ENCODE results near the gene TMA7B. TPM values are rescaled to one million over a fixed set of nuclear protein-coding genes. Genes with fewer than 3 reads are reported as not detected.

TMA7B gene
- total RNA-seq, 1 donor from 2014 or later = not detected

DNA sequence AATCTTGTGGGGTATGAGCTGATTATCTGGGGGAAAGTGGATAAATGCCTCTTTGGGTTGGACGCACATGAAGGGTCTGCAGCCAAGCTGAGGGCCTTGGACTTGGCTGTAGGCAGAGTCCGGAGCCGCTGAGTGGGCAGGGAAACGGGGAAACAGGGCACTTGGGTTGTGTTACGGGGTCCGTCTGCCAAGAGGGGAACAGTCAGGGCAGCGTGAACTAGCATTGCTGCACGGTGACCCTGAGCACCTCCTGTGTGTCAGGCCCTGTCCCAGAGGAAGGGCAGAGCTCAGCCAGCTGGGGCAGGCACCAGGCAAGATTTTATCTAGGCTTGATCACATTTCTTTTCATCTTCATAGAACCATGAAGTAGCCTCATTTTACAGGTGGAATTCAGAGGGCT lies 46.4 kb downstream of the TMA7B start:
- FAIRE-seq (no peak), DNase-seq (ENCODE audit: low read depth) (no peak)
- no peaks in the 10 kb centered on the region for H3K27me3 ChIP-seq (ENCODE audit: control insufficient read depth, insufficient read depth, low read length)
- H3K36me3 ChIP-seq (ENCODE audit: control insufficient read depth, insufficient read depth, low read length) = peaks cover 10% of the 10 kb centered on the region
- TF ChIP-seq, protein P1, sequence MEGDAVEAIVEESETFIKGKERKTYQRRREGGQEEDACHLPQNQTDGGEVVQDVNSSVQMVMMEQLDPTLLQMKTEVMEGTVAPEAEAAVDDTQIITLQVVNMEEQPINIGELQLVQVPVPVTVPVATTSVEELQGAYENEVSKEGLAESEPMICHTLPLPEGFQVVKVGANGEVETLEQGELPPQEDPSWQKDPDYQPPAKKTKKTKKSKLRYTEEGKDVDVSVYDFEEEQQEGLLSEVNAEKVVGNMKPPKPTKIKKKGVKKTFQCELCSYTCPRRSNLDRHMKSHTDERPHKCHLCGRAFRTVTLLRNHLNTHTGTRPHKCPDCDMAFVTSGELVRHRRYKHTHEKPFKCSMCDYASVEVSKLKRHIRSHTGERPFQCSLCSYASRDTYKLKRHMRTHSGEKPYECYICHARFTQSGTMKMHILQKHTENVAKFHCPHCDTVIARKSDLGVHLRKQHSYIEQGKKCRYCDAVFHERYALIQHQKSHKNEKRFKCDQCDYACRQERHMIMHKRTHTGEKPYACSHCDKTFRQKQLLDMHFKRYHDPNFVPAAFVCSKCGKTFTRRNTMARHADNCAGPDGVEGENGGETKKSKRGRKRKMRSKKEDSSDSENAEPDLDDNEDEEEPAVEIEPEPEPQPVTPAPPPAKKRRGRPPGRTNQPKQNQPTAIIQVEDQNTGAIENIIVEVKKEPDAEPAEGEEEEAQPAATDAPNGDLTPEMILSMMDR (IDR thresholded peaks at IDR 0.05; ENCODE audit: insufficient read depth, low read length, severe bottlenecking) = no peak
- no peak overlapping the region for H3K4me3 ChIP-seq (ENCODE audit: low read depth, low read length)

DNA sequence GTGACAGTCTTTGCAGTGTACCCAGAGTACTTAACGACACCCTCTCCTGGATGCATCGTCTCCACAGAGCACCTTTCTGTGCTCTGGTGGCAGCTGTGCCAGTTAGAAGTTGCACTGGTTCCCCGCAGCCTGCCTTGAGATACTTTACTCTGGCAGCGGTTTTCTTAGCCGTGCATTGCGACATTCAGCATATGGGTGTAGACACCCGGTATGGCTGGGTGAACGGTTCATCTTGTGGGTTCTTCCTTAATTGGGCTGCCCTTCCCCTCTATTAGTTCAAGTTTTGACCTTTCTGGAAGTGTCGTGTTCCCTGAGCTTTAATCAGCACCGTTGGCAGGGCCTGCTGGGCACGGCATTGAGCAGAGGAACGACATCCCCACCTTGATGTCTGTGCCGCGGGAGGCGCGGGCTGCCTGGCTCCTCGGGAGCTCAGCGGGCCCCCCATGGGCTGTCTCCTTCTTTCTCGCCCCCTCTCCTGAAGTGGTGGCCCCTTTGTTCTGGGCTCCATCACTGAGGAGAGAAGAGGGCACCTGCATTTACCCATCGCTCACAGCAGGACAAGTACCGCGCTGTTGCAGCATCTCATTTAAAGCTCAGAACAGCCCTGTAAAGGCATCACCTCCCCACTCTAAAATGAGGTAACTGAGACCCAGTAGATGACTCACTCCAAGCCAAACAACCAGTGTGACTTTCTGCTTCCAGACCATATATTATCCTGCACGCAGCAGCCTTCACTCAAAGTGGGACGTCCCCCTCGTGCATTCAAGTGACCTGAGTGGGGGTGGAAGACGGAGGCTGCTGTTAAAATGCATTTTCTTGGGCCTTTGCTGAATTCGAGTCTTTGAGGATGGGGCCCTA lies 47.9 kb downstream of the TMA7B start:
- peaks cover 8% of the 10 kb centered on the region for H3K36me3 ChIP-seq (ENCODE audit: control insufficient read depth, insufficient read depth, low read length)
- FAIRE-seq = peak; percentile 95
- H3K4me3 ChIP-seq (ENCODE audit: low read depth, low read length) = no peak overlapping the region
- TF ChIP-seq, protein P1 (IDR thresholded peaks at IDR 0.05; ENCODE audit: insufficient read depth, low read length, severe bottlenecking) = no peak
- DNase-seq (ENCODE audit: low read depth) = no peak
- H3K27me3 ChIP-seq (ENCODE audit: control insufficient read depth, insufficient read depth, low read length) = no peaks in the 10 kb centered on the region

DNA sequence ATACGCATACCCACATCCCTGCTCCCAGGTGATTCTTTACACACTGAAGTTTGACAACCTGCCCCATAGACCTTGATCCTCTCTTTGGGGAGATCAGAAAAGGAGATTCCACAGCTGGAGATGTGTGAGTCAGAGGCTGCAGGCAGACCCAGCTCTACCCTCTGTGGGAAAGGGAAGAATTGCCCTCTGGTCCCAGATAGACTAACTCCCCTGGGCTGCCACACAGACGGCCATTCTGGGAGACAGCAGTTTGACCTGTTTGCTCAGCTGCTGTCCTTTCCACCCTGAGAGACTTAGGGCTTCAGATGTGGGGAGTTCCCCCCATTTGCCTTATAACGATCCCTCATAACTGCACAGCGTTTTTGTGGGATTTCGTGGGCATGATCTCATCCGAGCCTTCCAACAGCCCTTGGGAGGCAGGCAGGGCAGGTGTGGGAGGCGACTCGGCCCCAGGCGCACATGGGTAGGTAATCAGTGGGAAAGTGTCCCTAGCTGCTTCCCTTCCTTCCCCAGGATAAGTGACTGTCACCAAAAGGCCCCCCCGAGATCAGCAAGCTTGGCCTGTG lies 48.6 kb downstream of the TMA7B start:
- FAIRE-seq = no peak
- peaks cover 8% of the 10 kb centered on the region for H3K36me3 ChIP-seq (ENCODE audit: control insufficient read depth, insufficient read depth, low read length)
- no peak for DNase-seq (ENCODE audit: low read depth)
- no peaks in the 10 kb centered on the region for H3K27me3 ChIP-seq (ENCODE audit: control insufficient read depth, insufficient read depth, low read length)
- H3K4me3 ChIP-seq (ENCODE audit: low read depth, low read length) = no peak overlapping the region
- TF ChIP-seq, protein P1 (IDR thresholded peaks at IDR 0.05; ENCODE audit: insufficient read depth, low read length, severe bottlenecking) = no peak

DNA sequence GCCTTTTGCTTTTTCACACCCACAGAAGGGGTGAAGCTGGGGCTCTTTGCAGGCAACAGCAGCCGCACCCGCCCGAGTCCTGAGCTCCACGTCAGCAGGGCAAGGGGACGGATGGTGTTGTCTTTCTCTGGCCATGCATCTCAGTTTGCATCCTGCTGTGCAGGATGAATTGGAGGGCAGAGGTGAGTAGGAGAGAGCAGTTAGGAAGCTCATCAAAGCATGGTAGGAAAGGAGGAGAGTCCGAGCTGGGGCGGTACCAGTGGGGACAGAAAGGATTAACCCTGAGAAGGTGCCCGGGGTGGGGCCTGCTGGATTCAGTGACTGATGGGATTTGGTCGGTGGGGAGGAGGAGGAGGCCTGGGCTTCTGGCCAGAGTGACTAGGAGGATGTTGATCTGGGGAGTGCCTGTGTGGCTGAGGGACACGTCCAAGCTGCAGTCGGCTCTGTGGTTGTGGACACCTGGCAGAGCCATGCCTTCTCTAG lies 49.1 kb downstream of the TMA7B start:
- TF ChIP-seq, protein P1 (IDR thresholded peaks at IDR 0.05; ENCODE audit: insufficient read depth, low read length, severe bottlenecking) = no peak
- Histone ChIP-seq H3K36me3 (ENCODE audit: control insufficient read depth, insufficient read depth, low read length) (peaks cover 8% of the 10 kb centered on the region), H3K4me3 (ENCODE audit: low read depth, low read length) (no peak overlapping the region), H3K27me3 (ENCODE audit: control insufficient read depth, insufficient read depth, low read length) (no peaks in the 10 kb centered on the region)
- FAIRE-seq = peak; percentile 40
- DNase-seq (ENCODE audit: low read depth) = no peak

DNA sequence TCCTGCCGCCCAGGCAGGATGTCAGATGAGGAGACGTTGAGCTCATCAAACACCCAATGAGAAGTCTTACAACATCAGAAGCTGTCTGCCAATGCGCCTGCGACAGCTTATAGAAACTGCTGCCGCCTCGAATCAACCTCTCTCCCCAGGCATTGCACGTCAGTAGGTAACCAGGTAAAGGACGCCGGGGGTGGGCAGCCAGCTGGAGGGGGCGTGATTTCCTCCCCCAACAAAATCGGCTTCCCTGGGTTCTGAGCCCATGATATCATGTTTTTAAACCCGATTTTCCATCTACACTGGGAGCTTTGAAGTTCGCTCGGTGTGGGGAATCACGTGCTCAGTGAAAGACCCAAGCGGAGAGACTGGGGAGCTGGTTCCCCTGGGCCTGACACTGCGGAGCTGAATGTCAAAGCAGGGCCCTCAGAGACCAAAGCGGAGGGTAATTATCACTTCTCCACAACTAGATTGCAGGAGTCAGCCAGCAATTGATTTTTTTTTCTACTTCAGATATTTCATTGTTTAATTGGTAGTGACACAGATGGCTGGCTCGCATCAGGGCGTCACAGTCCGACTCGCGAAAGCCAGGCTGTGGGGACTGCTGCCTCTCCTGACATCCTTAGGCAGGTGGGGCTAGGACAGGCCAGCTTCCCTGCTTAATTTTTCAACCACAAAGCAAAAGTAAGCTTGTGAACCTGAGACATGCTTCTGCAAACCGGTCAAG lies 49.9 kb downstream of the TMA7B start:
- peaks cover 8% of the 10 kb centered on the region for H3K36me3 ChIP-seq (ENCODE audit: control insufficient read depth, insufficient read depth, low read length)
- no peak for DNase-seq (ENCODE audit: low read depth)
- TF ChIP-seq, protein P1 (IDR thresholded peaks at IDR 0.05; ENCODE audit: insufficient read depth, low read length, severe bottlenecking) = no peak
- H3K27me3 ChIP-seq (ENCODE audit: control insufficient read depth, insufficient read depth, low read length) = no peaks in the 10 kb centered on the region
- H3K4me3 ChIP-seq (ENCODE audit: low read depth, low read length) = no peak overlapping the region
- no peak for FAIRE-seq
